Measurements from ENCODE around the gene CRB3. TPM values are rescaled to one million over a fixed set of nuclear protein-coding genes. Genes with fewer than 3 reads are reported as not detected.
A peak's percentile ranks its signal among the peaks of the same experiment; 100 is the strongest.

The CRB3 gene
- total and polyA plus RNA-seq, 9 of the 15 experiments (the other 6 are each of a cell fraction or from before 2014, with no cell fraction given): 0.49 TPM; not detected in 8

- TF ChIP-seq KDM5B (IDR thresholded peaks at IDR 0.05; ENCODE audit: insufficient replicate concordance, low read depth, low read length) (peak; percentile 8), ZNF785 (CRISPR knock-in tag; IDR thresholded peaks at IDR 0.05) (no peak), ZNF57 (CRISPR knock-in tag; IDR thresholded peaks at IDR 0.05) (no peak), SREBF1 (IDR thresholded peaks at IDR 0.05; ENCODE audit: borderline replicate concordance, low read depth, low read length) (no peak), RBM39 (optimal IDR thresholded peaks at IDR 0.05; ENCODE audit: low read depth, low read length) (no peak), SNRNP70 (optimal IDR thresholded peaks at IDR 0.05; ENCODE audit: low read depth, low read length) (no peak), ZNF561 (CRISPR knock-in tag; conservative IDR thresholded peaks at IDR 0.05) (no peak), NFIC (IDR thresholded peaks at IDR 0.05) (no peak), ZNF143 (CRISPR knock-in tag; IDR thresholded peaks at IDR 0.05) (peak; percentile 77), ZEB2 (IDR thresholded peaks at IDR 0.05) (no peak), ZNF324 (CRISPR knock-in tag; IDR thresholded peaks at IDR 0.05) (no peak), HDGF (IDR thresholded peaks at IDR 0.05) (no peak), RBFOX2 (IDR thresholded peaks at IDR 0.05; ENCODE audit: low read depth, low read length) (peak; percentile 85), ZBTB17 (CRISPR knock-in tag; IDR thresholded peaks at IDR 0.05) (no peak), BRCA1 (IDR thresholded peaks at IDR 0.05) (no peak), BRCA1 (CRISPR knock-in tag; IDR thresholded peaks at IDR 0.05) (no peak), JUND (IDR thresholded peaks at IDR 0.05; ENCODE audit: borderline replicate concordance, low read depth, low read length) (0 out of 2 replicates have a peak, but pooled peaks have one; percentile 18), JUND (tag; IDR thresholded peaks at IDR 0.05; ENCODE audit: borderline replicate concordance, low read depth, low read length) (no peak), NELFE (IDR thresholded peaks at IDR 0.05; ENCODE audit: insufficient read depth, insufficient read length) (no peak), NFIX (CRISPR knock-in tag; IDR thresholded peaks at IDR 0.05; ENCODE audit: low read depth) (no peak), ASH1L (IDR thresholded peaks at IDR 0.05; ENCODE audit: borderline replicate concordance, low read depth, partially characterized antibody) (no peak), ZNF507 (tag; conservative IDR thresholded peaks at IDR 0.05) (no peak), POLR2B (IDR thresholded peaks at IDR 0.05; ENCODE audit: low read depth, partially characterized antibody) (peak; percentile 40), MBD2 (IDR thresholded peaks at IDR 0.05; ENCODE audit: borderline replicate concordance, low read depth) (no peak), MTA3 (IDR thresholded peaks at IDR 0.05; ENCODE audit: borderline replicate concordance) (no peak), SLC30A9 (CRISPR knock-in tag; IDR thresholded peaks at IDR 0.05) (no peak), NCOA4 (IDR thresholded peaks at IDR 0.05; ENCODE audit: partially characterized antibody) (no peak), FOXK2 (conservative IDR thresholded peaks at IDR 0.05 in 1 of 2, IDR thresholded peaks at IDR 0.05 in 1 of 2; ENCODE audit: low read depth in 2 of 2) (no peak)
- TF ChIP-seq, protein P1, sequence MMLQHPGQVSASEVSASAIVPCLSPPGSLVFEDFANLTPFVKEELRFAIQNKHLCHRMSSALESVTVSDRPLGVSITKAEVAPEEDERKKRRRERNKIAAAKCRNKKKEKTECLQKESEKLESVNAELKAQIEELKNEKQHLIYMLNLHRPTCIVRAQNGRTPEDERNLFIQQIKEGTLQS (IDR thresholded peaks at IDR 0.05): no peak
- TF ChIP-seq, protein P1 (CRISPR knock-in tag; conservative IDR thresholded peaks at IDR 0.05): no peak
- TF ChIP-seq, protein P2, sequence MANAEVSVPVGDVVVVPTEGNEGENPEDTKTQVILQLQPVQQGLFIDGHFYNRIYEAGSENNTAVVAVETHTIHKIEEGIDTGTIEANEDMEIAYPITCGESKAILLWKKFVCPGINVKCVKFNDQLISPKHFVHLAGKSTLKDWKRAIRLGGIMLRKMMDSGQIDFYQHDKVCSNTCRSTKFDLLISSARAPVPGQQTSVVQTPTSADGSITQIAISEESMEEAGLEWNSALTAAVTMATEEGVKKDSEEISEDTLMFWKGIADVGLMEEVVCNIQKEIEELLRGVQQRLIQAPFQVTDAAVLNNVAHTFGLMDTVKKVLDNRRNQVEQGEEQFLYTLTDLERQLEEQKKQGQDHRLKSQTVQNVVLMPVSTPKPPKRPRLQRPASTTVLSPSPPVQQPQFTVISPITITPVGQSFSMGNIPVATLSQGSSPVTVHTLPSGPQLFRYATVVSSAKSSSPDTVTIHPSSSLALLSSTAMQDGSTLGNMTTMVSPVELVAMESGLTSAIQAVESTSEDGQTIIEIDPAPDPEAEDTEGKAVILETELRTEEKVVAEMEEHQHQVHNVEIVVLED (CRISPR knock-in tag; IDR thresholded peaks at IDR 0.05): peak; percentile 79
These were observed 39.7 kb upstream of the CRB3 start, which contains the start of gene KHSRP (continued) for GRCh38 chr19:6424195-6424938.

Measured in K562 (cell line).